K562 (cell line): ENCODE measurements around the gene MEIS2. TPM values are rescaled to one million over a fixed set of nuclear protein-coding genes. Genes with fewer than 3 reads are reported as not detected.

Experiments used
- ATAC-seq: fragments of 200-7000 bp; cut with Tn5 transposase; 3 replicates; pipeline ENCODE4 v1.9.1; 2020; ENCODE audit warnings: moderate library complexity
- BruUV-seq: library from RNA; stranded (reverse); fragments of 400-500 nt; replicated peaks from 2 replicates; lab custom pipeline; 2021; lab: Mats Ljungman, UMichigan
- CTCF ChIA-PET: fragments of 300-600 bp; formaldehyde crosslinking; extraction: SDS; loops from one replicate; lab custom pipeline; 2021; ENCODE audit warnings: low intra/inter-chr PET ratio; lab: Yijun Ruan, JAX
- POLR2A ChIA-PET: fragments of 300-600, 350-650 bp; sonication (Branson Sonifier 250); formaldehyde crosslinking; extraction: SDS; loops from one replicate; lab custom pipeline; 2021; ENCODE audit warnings: antibody characterized with exemption, inconsistent platforms; lab: Yijun Ruan, JAX
- DNase-seq, 4 experiments: peaks; one replicate each; pipeline versions ENCODE4 v3.0.0 to v3.0.0-alpha.2; 2011 to 2018; ENCODE audit warnings: low spot score in 3 of 4, mixed read lengths in 3 of 4; ENCODE audit errors: extremely low read depth in 1 of 4
- FAIRE-seq: peaks from 2 replicates; lab custom pipeline; 2011; peaks lifted over from hg19 to GRCh38; lab: Jason Lieb, UNC
- H2AFZ ChIP-seq: 2 replicates; pipeline ENCODE4 v1.6.0; 2011; ENCODE audit warnings: low read depth, low read length, control low read depth, inconsistent platforms
- H3K27ac ChIP-seq: fragments of 200-600 bp; 3 replicates; pipeline ENCODE4 v1.8.0; 2011; ENCODE audit warnings: low read depth, mild to moderate bottlenecking, control low read depth, inconsistent platforms, low read length, moderate library complexity, mixed read lengths; ENCODE audit errors: extremely low read depth
- H3K27me3 ChIP-seq, 2 experiments: fragments of 300-600 bp in 1 of 2; 2 replicates in 1 of 2; 3 replicates in 1 of 2; pipeline versions ENCODE4 v1.6.0 to v1.8.0; 2011; ENCODE audit warnings: inconsistent platforms in 2 of 2, low read length in 2 of 2, mild to moderate bottlenecking in 1 of 2, mixed read lengths in 1 of 2, moderate library complexity in 1 of 2; ENCODE audit not compliant: control insufficient read depth in 2 of 2, insufficient read depth in 2 of 2
- H3K36me3 ChIP-seq: fragments of 300-600 bp; 3 replicates; pipeline ENCODE4 v1.8.0; 2011; ENCODE audit warnings: mild to moderate bottlenecking, low read length, inconsistent platforms; ENCODE audit not compliant: control insufficient read depth, insufficient read depth
- H3K4me1 ChIP-seq, 2 experiments: fragments of 200-600 bp in 1 of 2; replicated peaks in 1 of 2; 2 replicates in 1 of 2; 3 replicates in 1 of 2; pipeline versions ENCODE4 v1.5.1 to v1.8.0; 2011; ENCODE audit warnings: inconsistent platforms in 2 of 2, low read length in 2 of 2, mild to moderate bottlenecking in 1 of 2, mixed read lengths in 1 of 2, moderate library complexity in 1 of 2; ENCODE audit not compliant: control insufficient read depth in 2 of 2, insufficient read depth in 2 of 2
- H3K4me2 ChIP-seq: 2 replicates; pipeline ENCODE4 v1.6.1; 2011; ENCODE audit warnings: low read length, control low read depth, inconsistent platforms, mixed read lengths; ENCODE audit not compliant: insufficient read depth
- H3K4me3 ChIP-seq: fragments of 200-600 bp; sonication (generic), shearing (Covaris generic); 2 replicates; pipeline ENCODE4 v1.5.1; 2016; ENCODE audit warnings: control low read depth, inconsistent platforms
- H3K79me2 ChIP-seq: fragments of 200-600 bp; 3 replicates; pipeline ENCODE4 v1.8.0; 2011; ENCODE audit warnings: low read length, inconsistent platforms; ENCODE audit not compliant: control insufficient read depth, insufficient read depth
- H3K9ac ChIP-seq, 2 experiments: 2 replicates each; pipeline versions ENCODE4 v1.6.0 to v1.6.1; 2011; ENCODE audit warnings: low read depth in 2 of 2, low read length in 2 of 2, control low read depth in 1 of 2, inconsistent platforms in 1 of 2, mild to moderate bottlenecking in 1 of 2, mixed read lengths in 1 of 2; ENCODE audit not compliant: insufficient read depth in 1 of 2
- H3K9me1 ChIP-seq: one replicate; pipeline ENCODE4 v1.6.0; 2011; ENCODE audit warnings: inconsistent platforms, mild to moderate bottlenecking, low read length, moderate library complexity; ENCODE audit not compliant: control insufficient read depth, insufficient read depth
- H3K9me3 ChIP-seq: replicated peaks from 2 replicates; pipeline ENCODE4 v1.5.1; 2011; ENCODE audit warnings: low read depth, low read length, inconsistent platforms; ENCODE audit not compliant: control insufficient read depth, insufficient read depth
- H4K20me1 ChIP-seq: replicated peaks from 2 replicates; pipeline ENCODE4 v1.6.1; 2011; ENCODE audit warnings: low read length, inconsistent platforms, mixed read lengths; ENCODE audit not compliant: control insufficient read depth, insufficient read depth
- ATF6 ChIP-seq: sonication (generic); formaldehyde crosslinking; IDR thresholded peaks from 2 replicates; pipeline ENCODE4 v1.4.0; 2020; ENCODE audit warnings: mild to moderate bottlenecking, missing genetic modification reagents
- CC2D1A ChIP-seq: fragments of 450-650 bp; IDR thresholded peaks from 2 replicates; pipeline ENCODE4 v1.6.1; 2017; ENCODE audit warnings: mild to moderate bottlenecking
- ID3 ChIP-seq, 2 experiments: fragments of 250-450 bp in 1 of 2; fragments of 450-650 bp in 1 of 2; sonication (Bioruptor Pico) in 1 of 2; IDR thresholded peaks; 2 replicates each; pipeline versions ENCODE4 v1.6.1 to v1.8.0; 2016 to 2021; ENCODE audit warnings: mild to moderate bottlenecking in 2 of 2, moderate library complexity in 2 of 2, missing compliant biosample characterization in 1 of 2, missing genetic modification characterization in 1 of 2
- JUND ChIP-seq, 2 experiments: IDR thresholded peaks; 2 replicates in 1 of 2; 3 replicates in 1 of 2; pipeline ENCODE4 v1.6.1; 2011; ENCODE audit warnings: borderline replicate concordance in 2 of 2, low read depth in 2 of 2, low read length in 2 of 2, improper control_type of control experiment in 1 of 2, missing biosample characterization in 1 of 2, missing genetic modification characterization in 1 of 2, missing genetic modification reagents in 1 of 2
- NRF1 ChIP-seq, 2 experiments: fragments of 450-650 bp; IDR thresholded peaks in 1 of 2; conservative IDR thresholded peaks in 1 of 2; 2 replicates each; pipeline ENCODE4 v1.6.1; 2014; ENCODE audit warnings: mild to moderate bottlenecking in 2 of 2
- SAFB ChIP-seq: fragments of 200-400 bp; formaldehyde crosslinking; IDR thresholded peaks from 2 replicates; pipeline ENCODE4 v1.6.1; 2017; ENCODE audit warnings: low read depth, low read length, borderline replicate concordance
- SMARCA4 ChIP-seq: fragments of 450-650 bp; IDR thresholded peaks from 2 replicates; pipeline ENCODE4 v1.6.1; 2016
- ZBED1 ChIP-seq: IDR thresholded peaks from 2 replicates; pipeline ENCODE4 v1.6.1; 2014
- ZNF668 ChIP-seq: fragments of 250-450 bp; sonication (Bioruptor Pico); IDR thresholded peaks from 2 replicates; pipeline ENCODE4 v1.8.0; 2022; ENCODE audit warnings: mild to moderate bottlenecking, inconsistent platforms
- WGBS: fragments of 100-300 bp; shearing (Covaris generic); methylation state at CpG from one replicate; pipeline ENCODE4 v1.1.6; 2016; ENCODE audit warnings: low coverage, mixed read lengths; ENCODE audit not compliant: insufficient coverage; ENCODE audit errors: missing lambda C conversion rate; 5-methylcytosine and 5-hydroxymethylcytosine counted together
- in situ Hi-C: fragments of 300-500 bp; cut with MboI; formaldehyde crosslinking; loops from 4 replicates; pipeline ENCODE4 v1.15.0; 2018; ENCODE audit warnings: inconsistent platforms, mixed read lengths
- intact Hi-C: fragments of 100-400 bp; cut with micrococcal nuclease; formaldehyde crosslinking; loops from 2 replicates; pipeline ENCODE4 v1.14.2; 2022
- polyA plus RNA-seq, 8 experiments: library from polyadenylated mRNA; depleted of rRNA in 4 of 8; stranded (reverse) in 5 of 8; unstranded in 3 of 8; fragments of >200 nt; fragmentation: Nextera tagmentation in 2 of 8; fragmentation: Illumina TruSeq in 1 of 8; extraction: Ambion mirVana in 2 of 8; extraction: Trizol in 1 of 8; gene quantifications; 2 replicates each; pipeline versions ENCODE4 v1.2.1 to v1.2.3, GENCODE V29; 2011 to 2014; ENCODE audit warnings: inconsistent platforms in 1 of 8, missing spikeins in 1 of 8
- total RNA-seq, 7 experiments: library from RNA; depleted of rRNA in 6 of 7; stranded (reverse); fragments of >200 nt in 6 of 7; fragmentation: Illumina TruSeq in 2 of 7; extraction: Trizol in 2 of 7; gene quantifications; 2 replicates each; pipeline versions ENCODE4 v1.2.1 to v1.2.3, GENCODE V29; 2011 to 2021; ENCODE audit warnings: low replicate concordance in 1 of 7

MEIS2 gene
- total and polyA plus RNA-seq, 9 of the 15 experiments (the other 6 are each of a cell fraction or from before 2014, with no cell fraction given): 7.5 to 64.2 (median 22.3) TPM

- no peak for TF ChIP-seq NRF1 (conservative IDR thresholded peaks at IDR 0.05 in 1 of 2, IDR thresholded peaks at IDR 0.05 in 1 of 2)
- Histone ChIP-seq H3K9ac (no peak overlapping the region), H3K36me3 (peaks cover 16% of the 10 kb centered on the region; the same call in 2 of the 3 replicates), H3K4me3 (no peak overlapping the region), H3K9me1 (no peaks in the 10 kb centered on the region), H2AFZ (no peak overlapping the region), H3K79me2 (no peaks in the 10 kb centered on the region), H3K4me1 (peaks cover 0 to 14% of the 10 kb centered on the region in 2 experiments; a peak in 4 of 5 replicates), H4K20me1 (no peaks in the 10 kb centered on the region), H3K9me3 (no peaks in the 10 kb centered on the region), H3K27me3 (no peaks in the 10 kb centered on the region), H3K4me2 (no peak overlapping the region), H3K27ac (no peak overlapping the region)
- intact Hi-C loops (no loop called here), in situ Hi-C loops (no loop called here)
- no peak for DNase-seq
- no peak for FAIRE-seq
- CTCF ChIA-PET: no interaction called here
- WGBS: 77% methylated on average over 8 of the region's 8 CpGs
- POLR2A ChIA-PET: interaction anchor here (1.5 kb wide), 1 partner anchor 9 kb away, joined by 3 read pairs; no protein-coding TSS in a partner anchor
- no TSS peak for BruUV-seq
- ATAC-seq: no peak
Measured at GRCh38 chr15:37004981-37005735, 95.2 kb downstream of the MEIS2 start.

DNA sequence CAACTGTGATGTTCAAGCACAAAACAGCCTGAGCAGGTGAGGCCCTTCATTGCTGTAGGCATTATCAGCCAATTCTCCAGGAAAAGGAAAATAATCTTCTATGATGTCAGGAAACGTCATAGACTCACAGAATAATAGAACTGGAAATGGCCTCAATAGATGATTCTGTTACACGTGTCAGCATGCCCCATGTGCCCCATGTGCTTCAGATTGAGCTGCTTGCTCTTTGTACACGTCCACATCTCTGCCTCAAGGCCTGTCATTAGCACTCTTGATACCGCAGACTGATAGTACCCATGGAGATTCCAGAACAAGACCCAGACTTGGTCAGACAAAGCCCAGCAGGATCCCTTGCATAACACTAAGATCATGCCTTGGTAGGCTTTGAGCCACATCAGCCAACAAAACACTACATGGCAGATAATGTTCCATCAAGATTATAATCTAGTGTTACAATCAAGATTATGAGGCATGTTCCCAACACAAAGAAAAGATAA, 95.9 kb downstream of the MEIS2 start:
- intact Hi-C loops: no loop called here
- WGBS: 86% methylated on average over 4 of the region's 4 CpGs
- no TSS peak for BruUV-seq
- no peak overlapping the region for H3K4me3 ChIP-seq
- H4K20me1 ChIP-seq: no peaks in the 10 kb centered on the region
- no peaks in the 10 kb centered on the region for H3K9me3 ChIP-seq
- H3K36me3 ChIP-seq: peaks cover 14% of the 10 kb centered on the region; the same call in 2 of the 3 replicates
- H3K9ac ChIP-seq: no peak overlapping the region
- POLR2A ChIA-PET: no interaction called here
- no peaks in the 10 kb centered on the region for H3K9me1 ChIP-seq
- DNase-seq: no peak
- no peak for TF ChIP-seq ID3 (CRISPR knock-in tag; IDR thresholded peaks at IDR 0.05)
- TF ChIP-seq ID3 (tag; IDR thresholded peaks at IDR 0.05): no peak
- no peak for TF ChIP-seq CC2D1A
- TF ChIP-seq SAFB: no peak
- no peak for TF ChIP-seq ZNF668 (CRISPR knock-in tag)
- TF ChIP-seq ATF6 (CRISPR knock-in tag): no peak
- TF ChIP-seq ZBED1: no peak
- no peak for TF ChIP-seq JUND (IDR thresholded peaks at IDR 0.05; ENCODE audit: borderline replicate concordance, low read depth, low read length)
- TF ChIP-seq JUND (tag; IDR thresholded peaks at IDR 0.05; ENCODE audit: borderline replicate concordance, low read depth, low read length): no peak
- no peak for TF ChIP-seq SMARCA4
- peaks cover 0 to 14% of the 10 kb centered on the region in 2 experiments; a peak in 4 of 5 replicates for H3K4me1 ChIP-seq
- H3K4me2 ChIP-seq: no peak overlapping the region
- FAIRE-seq: no peak
- H2AFZ ChIP-seq: no peak overlapping the region
- no peak overlapping the region for H3K27ac ChIP-seq
- H3K27me3 ChIP-seq: no peaks in the 10 kb centered on the region
- in situ Hi-C loops: no loop called here
- H3K79me2 ChIP-seq: no peaks in the 10 kb centered on the region
- no peak for ATAC-seq
- CTCF ChIA-PET: no interaction called here
